HFF-Myc (cell line): ENCODE results near the gene ARL5B.

Experiments used
- DNase-seq: peaks from one replicate; pipeline ENCODE4 v3.0.0-alpha.2; 2011; ENCODE audit warnings: low read depth; ENCODE audit errors: extremely low read depth
- H3K4me3 ChIP-seq: replicated peaks from 2 replicates; pipeline ENCODE4 v1.5.1; 2011; ENCODE audit warnings: low read depth, mild to moderate bottlenecking, control low read depth, low read length
- CTCF ChIP-seq: IDR thresholded peaks from 2 replicates; pipeline ENCODE4 v1.5.1; 2012; ENCODE audit warnings: mild to moderate bottlenecking, low read depth, low read length, control low read depth; ENCODE audit errors: missing control alignments

The ARL5B gene

GRCh38 chr10:18680754-18681153, 21.5 kb downstream of the ARL5B start:
- DNase-seq = no peak
- no peak for TF ChIP-seq CTCF
- H3K4me3 ChIP-seq = no peak overlapping the region

GRCh38 chr10:18681366-18681765, 22.1 kb downstream of the ARL5B start:
- DNase-seq = no peak
- no peak overlapping the region for H3K4me3 ChIP-seq
- no peak for TF ChIP-seq CTCF

GRCh38 chr10:18681971-18682411, 22.8 kb downstream of the ARL5B start:
- no peak overlapping the region for H3K4me3 ChIP-seq
- no peak for DNase-seq
- no peak for TF ChIP-seq CTCF

GRCh38 chr10:18683427-18683826, 24.2 kb downstream of the ARL5B start:
- DNase-seq = no peak
- TF ChIP-seq CTCF = no peak

GRCh38 chr10:18684416-18684815, 25.2 kb downstream of the ARL5B start:
- H3K4me3 ChIP-seq = no peak overlapping the region
- DNase-seq = no peak
- TF ChIP-seq CTCF = no peak

More at GRCh38 chr10:18683427-18683826, 24.2 kb downstream of the ARL5B start:
- H3K4me3 ChIP-seq = no peak overlapping the region

- DNase-seq = no peak
- H3K4me3 ChIP-seq = no peak overlapping the region
- TF ChIP-seq CTCF = no peak
Measured at GRCh38 chr10:18684953-18685352, 25.7 kb downstream of the ARL5B start.

- H3K4me3 ChIP-seq = no peak overlapping the region
- DNase-seq = no peak
- no peak for TF ChIP-seq CTCF
Measured at GRCh38 chr10:18685555-18685954, 26.3 kb downstream of the ARL5B start.
